ENCODE data around the gene GADD45B. TPM values are rescaled to one million over a fixed set of nuclear protein-coding genes. Genes with fewer than 3 reads are reported as not detected.

The GADD45B gene
- total RNA-seq, 4 donors from 2014 or later: 35.5 to 278 (median 54.9) TPM

GRCh38 chr19:2482354-2483038 is 6.6 kb downstream of the GADD45B start:
- H3K36me3 ChIP-seq: no peaks in the 10 kb centered on the region
- no peak for TF ChIP-seq POLR2A (IDR thresholded peaks at IDR 0.05)
- no peak for TF ChIP-seq CTCF (IDR thresholded peaks at IDR 0.05)

GRCh38 chr19:2483084-2483483 is 7.2 kb downstream of the GADD45B start:
- H3K27ac ChIP-seq: no peak overlapping the region
- DNase-seq: no peak
- H3K4me1 ChIP-seq: peaks cover 1 to 15% (median 3%) of the 10 kb centered on the region in 4 donors
- H3K27me3 ChIP-seq: no peaks in the 10 kb centered on the region
- TF ChIP-seq CTCF (IDR thresholded peaks at IDR 0.05): no peak
- TF ChIP-seq POLR2A (IDR thresholded peaks at IDR 0.05): no peak
- peaks cover 0 to 10% (median 4%) of the 10 kb centered on the region in 4 donors for H3K9me3 ChIP-seq
- no peaks in the 10 kb centered on the region for H3K36me3 ChIP-seq
- no peak overlapping the region for H3K4me3 ChIP-seq

More at GRCh38 chr19:2482354-2483038, 6.6 kb downstream of the GADD45B start:
- no peak overlapping the region for H3K4me3 ChIP-seq
- peaks cover 0 to 15% (median 2%) of the 10 kb centered on the region in 4 donors for H3K4me1 ChIP-seq
- no peak for DNase-seq
- H3K27me3 ChIP-seq: no peaks in the 10 kb centered on the region
- H3K9me3 ChIP-seq: peaks cover 0 to 10% (median 4%) of the 10 kb centered on the region in 4 donors
- no peak overlapping the region for H3K27ac ChIP-seq

GRCh38 chr19:2483484-2484151 is 7.7 kb downstream of the GADD45B start:
- Histone ChIP-seq H3K27ac (no peak overlapping the region), H3K27me3 (no peaks in the 10 kb centered on the region), H3K4me3 (no peak overlapping the region), H3K36me3 (no peaks in the 10 kb centered on the region), H3K4me1 (peaks cover 3 to 19% (median 6%) of the 10 kb centered on the region in 4 donors), H3K9me3 (peaks cover 0 to 10% (median 4%) of the 10 kb centered on the region in 4 donors)
- TF ChIP-seq CTCF (IDR thresholded peaks at IDR 0.05): no peak
- no peak for TF ChIP-seq POLR2A (IDR thresholded peaks at IDR 0.05)
- no peak for DNase-seq

- TF ChIP-seq POLR2A (IDR thresholded peaks at IDR 0.05) (no peak), CTCF (IDR thresholded peaks at IDR 0.05) (no peak)
Measured at GRCh38 chr19:2484178-2484937, 8.4 kb downstream of the GADD45B start.

GRCh38 chr19:2485428-2485827 is 9.5 kb downstream of the GADD45B start:
- Histone ChIP-seq H3K4me1 (peaks cover 5 to 24% (median 18%) of the 10 kb centered on the region in 4 donors), H3K27ac (no peak overlapping the region), H3K4me3 (no peak overlapping the region), H3K36me3 (no peaks in the 10 kb centered on the region), H3K9me3 (peaks cover 0 to 10% (median 4%) of the 10 kb centered on the region in 4 donors), H3K27me3 (no peaks in the 10 kb centered on the region)
- no peak for TF ChIP-seq POLR2A (IDR thresholded peaks at IDR 0.05)
- TF ChIP-seq CTCF (IDR thresholded peaks at IDR 0.05): no peak
- DNase-seq: no peak

More at GRCh38 chr19:2484178-2484937, 8.4 kb downstream of the GADD45B start:
- Histone ChIP-seq H3K27me3 (no peaks in the 10 kb centered on the region), H3K4me3 (no peak overlapping the region), H3K4me1 (peaks cover 5 to 21% (median 12%) of the 10 kb centered on the region in 4 donors), H3K27ac (no peak overlapping the region), H3K9me3 (peaks cover 0 to 10% (median 4%) of the 10 kb centered on the region in 4 donors), H3K36me3 (no peaks in the 10 kb centered on the region)
- DNase-seq: no peak

Measured in Peyer's patch (tissue), 4 donors.